ENCODE data around the gene RPH3AL. TPM values are rescaled to one million over a fixed set of nuclear protein-coding genes. Genes with fewer than 3 reads are reported as not detected.

Gene RPH3AL
- total RNA-seq, 6 experiments from 2014 or later = 17.6 to 74.0 (median 25.7) TPM

DNA sequence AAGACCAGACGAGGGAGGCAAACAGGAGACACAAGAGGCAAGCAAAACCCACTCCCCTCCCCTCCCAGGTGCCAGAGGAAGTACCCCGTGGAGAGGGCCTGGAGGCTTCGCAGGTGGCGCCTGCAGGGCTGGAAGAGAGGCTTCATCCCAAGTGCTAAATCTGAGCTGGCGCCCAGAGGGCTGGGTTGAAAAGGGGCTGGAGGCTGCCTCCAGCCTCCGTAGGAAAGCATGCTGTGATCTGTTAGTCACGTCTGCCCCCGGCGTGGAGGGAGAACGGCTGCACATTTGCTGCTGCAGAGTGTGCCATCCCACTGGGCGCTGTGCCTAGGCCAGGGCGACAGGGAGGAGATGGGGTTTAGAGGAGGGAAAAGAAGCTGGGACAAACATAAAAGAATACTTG lies 16.9 kb downstream of the RPH3AL start:
- peak overlapping the region in 1 of 3 donors; percentile 10 for H3K27ac ChIP-seq
- H3K4me3 ChIP-seq = no peak overlapping the region
- H3K4me1 ChIP-seq = peaks cover 0 to 37% (median 18%) of the 10 kb centered on the region in 4 donors
- no peaks in the 10 kb centered on the region for H3K9me3 ChIP-seq
- no peaks in the 10 kb centered on the region for H3K27me3 ChIP-seq
- WGBS (ENCODE audit: insufficient coverage, low coverage, low lambda C conversion rate, missing lambda C conversion rate) = 73% methylated on average over 3 of the region's 12 CpGs
- ATAC-seq (no peak), DNase-seq (peak in 2 of 3 donors; percentile 40 to 47)
- intact Hi-C loops (cut with DNase I) = no loop called here
- no peaks in the 10 kb centered on the region for H3K36me3 ChIP-seq
- TF ChIP-seq POLR2A (IDR thresholded peaks at IDR 0.05) (no peak), CTCF (IDR thresholded peaks at IDR 0.05) (no peak)

GRCh38 chr17:334974-335481 lies 17.6 kb downstream of the RPH3AL start:
- ATAC-seq = peak in 1 of 4 donors; percentile 14
- Histone ChIP-seq H3K9me3 (no peaks in the 10 kb centered on the region), H3K27me3 (no peaks in the 10 kb centered on the region), H3K27ac (peak overlapping the region in 2 of 3 donors; percentile 43 to 62), H3K36me3 (no peaks in the 10 kb centered on the region), H3K4me1 (peaks cover 0 to 36% (median 17%) of the 10 kb centered on the region in 4 donors), H3K4me3 (no peak overlapping the region)
- intact Hi-C loops (cut with DNase I) = no loop called here
- WGBS (ENCODE audit: insufficient coverage, low coverage, low lambda C conversion rate, missing lambda C conversion rate) = 97% methylated on average over 11 of the region's 28 CpGs
- no peak for TF ChIP-seq POLR2A (IDR thresholded peaks at IDR 0.05)
- TF ChIP-seq CTCF (IDR thresholded peaks at IDR 0.05) = no peak
- peak in 2 of 3 donors; percentile 45 to 48 for DNase-seq

DNA sequence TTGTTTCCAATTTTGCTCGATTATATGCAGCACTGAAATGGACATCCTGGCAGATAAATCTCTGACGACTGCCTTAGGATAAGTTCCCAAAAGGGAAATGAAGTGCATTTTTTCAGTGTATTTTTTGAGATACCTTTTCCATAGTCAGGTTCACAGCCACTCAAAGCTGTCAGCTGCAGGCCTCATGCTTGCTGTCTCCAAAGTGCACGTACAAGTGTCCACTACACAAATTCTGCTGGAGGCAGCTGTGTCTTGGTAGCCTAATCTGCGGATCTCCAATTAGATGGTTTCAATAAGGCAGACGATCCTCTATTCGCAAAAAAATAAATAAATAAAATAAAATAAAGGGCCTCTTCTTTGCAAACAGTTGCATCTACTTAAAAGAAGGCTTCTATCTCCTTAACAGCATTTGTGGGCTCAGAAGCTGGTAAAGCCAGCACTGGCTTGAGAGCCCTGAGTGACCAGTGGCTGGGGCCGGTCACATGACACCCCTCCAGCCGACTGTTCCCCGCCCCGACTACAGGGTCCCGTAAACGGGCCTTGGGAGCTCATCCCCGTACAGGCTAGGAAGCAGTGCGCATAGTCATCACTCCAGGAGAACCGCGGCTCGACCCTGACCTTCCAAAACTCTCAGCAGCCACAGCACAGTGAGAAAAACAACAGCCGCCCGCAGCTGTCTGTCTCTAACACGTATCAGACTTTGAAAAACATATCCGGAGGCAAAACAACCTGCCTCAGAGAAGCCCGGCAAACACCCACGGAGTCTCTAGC lies 18.8 kb downstream of the RPH3AL start:
- Histone ChIP-seq H3K27me3 (no peaks in the 10 kb centered on the region), H3K27ac (peak overlapping the region; percentile 45 to 78 (median 64)), H3K4me1 (peaks cover 0 to 25% (median 10%) of the 10 kb centered on the region in 4 donors), H3K36me3 (no peaks in the 10 kb centered on the region), H3K9me3 (no peaks in the 10 kb centered on the region), H3K4me3 (peak overlapping the region in 1 of 3 donors; percentile 16)
- WGBS (ENCODE audit: insufficient coverage, low coverage, low lambda C conversion rate, missing lambda C conversion rate) = 53% methylated on average over 6 of the region's 23 CpGs
- TF ChIP-seq CTCF (IDR thresholded peaks at IDR 0.05) (no peak), POLR2A (IDR thresholded peaks at IDR 0.05) (peak; percentile 43)
- intact Hi-C loops (cut with DNase I) = no loop called here
- DNase-seq = peak; percentile 65 to 72 (median 69)
- peak; percentile 56 to 65 (median 64) for ATAC-seq

- intact Hi-C loops (cut with DNase I) = no loop called here
- no peak for ATAC-seq
- Histone ChIP-seq H3K27me3 (no peaks in the 10 kb centered on the region), H3K4me1 (peaks cover 0 to 22% (median 7%) of the 10 kb centered on the region in 4 donors), H3K27ac (peak overlapping the region; percentile 12 to 78 (median 47)), H3K36me3 (no peaks in the 10 kb centered on the region), H3K4me3 (peak overlapping the region in 1 of 3 donors; percentile 23), H3K9me3 (no peaks in the 10 kb centered on the region)
- peak in 2 of 3 donors; percentile 43 to 45 for DNase-seq
- WGBS (ENCODE audit: insufficient coverage, low coverage, low lambda C conversion rate, missing lambda C conversion rate) = 76% methylated on average over 5 of the region's 34 CpGs
- TF ChIP-seq POLR2A (IDR thresholded peaks at IDR 0.05) (no peak), CTCF (IDR thresholded peaks at IDR 0.05) (no peak)
These were observed 19.9 kb downstream of the RPH3AL start for GRCh38 chr17:332558-333322.

All from right lobe of liver (tissue), 6 donors.